Lower lobe of right lung (tissue), 2 donors: ENCODE measurements around the gene SUPT5H. TPM values are rescaled to one million over a fixed set of nuclear protein-coding genes. Genes with fewer than 3 reads are reported as not detected.

Experiments
- ATAC-seq, 2 donors: fragments of 200-7000 bp; cut with Tn5 transposase; one replicate each; pipeline ENCODE4 v1.9.1; 2020 to 2022; ENCODE audit warnings: mild to moderate bottlenecking in 2 of 2, moderate library complexity in 2 of 2
- DNase-seq: peaks from one replicate; pipeline ENCODE4 v3.0.0-alpha.2; 2020
- H3K27ac ChIP-seq: fragments of 200-600 bp; one replicate; pipeline ENCODE4 v1.8.0; 2022
- H3K27me3 ChIP-seq: fragments of 200-600 bp; one replicate; pipeline ENCODE4 v1.8.0; 2022; ENCODE audit warnings: low read depth
- H3K36me3 ChIP-seq: fragments of 200-600 bp; one replicate; pipeline ENCODE4 v1.8.0; 2022; ENCODE audit warnings: mild to moderate bottlenecking
- H3K4me1 ChIP-seq: fragments of 200-600 bp; one replicate; pipeline ENCODE4 v1.8.0; 2022
- H3K4me3 ChIP-seq: fragments of 200-600 bp; one replicate; pipeline ENCODE4 v1.8.0; 2022; ENCODE audit warnings: mild to moderate bottlenecking
- H3K9me3 ChIP-seq: fragments of 200-600 bp; one replicate; pipeline ENCODE4 v1.8.0; 2022
- intact Hi-C: fragments of 100-400 bp; cut with DNase I; formaldehyde crosslinking; loops from one replicate; pipeline ENCODE4 v1.11.0; 2022
- total RNA-seq: library from RNA; stranded (reverse); fragmentation: NEBNext Ultra II Directional; extraction: Animal tissue kit (Norgen Biotek cat#: 25700); gene quantifications from one replicate; pipeline ENCODE4 v1.2.1, GENCODE V29; 2021
- TF ChIP-seq, protein P1 (sequence below): fragments of 200-600 bp; IDR thresholded peaks from one replicate; pipeline ENCODE4 v1.8.0; 2022; ENCODE audit warnings: antibody characterized with exemption, mild to moderate bottlenecking
- donor health status: DM: no; HTN: yes; CAD: no; lungs with severe emphysema.

Gene SUPT5H
- total RNA-seq, 1 donor from 2014 or later: 108 TPM

- no peaks in the 10 kb centered on the region for H3K27me3 ChIP-seq
- ATAC-seq (no peak), DNase-seq (no peak)
- TF ChIP-seq, protein P1, sequence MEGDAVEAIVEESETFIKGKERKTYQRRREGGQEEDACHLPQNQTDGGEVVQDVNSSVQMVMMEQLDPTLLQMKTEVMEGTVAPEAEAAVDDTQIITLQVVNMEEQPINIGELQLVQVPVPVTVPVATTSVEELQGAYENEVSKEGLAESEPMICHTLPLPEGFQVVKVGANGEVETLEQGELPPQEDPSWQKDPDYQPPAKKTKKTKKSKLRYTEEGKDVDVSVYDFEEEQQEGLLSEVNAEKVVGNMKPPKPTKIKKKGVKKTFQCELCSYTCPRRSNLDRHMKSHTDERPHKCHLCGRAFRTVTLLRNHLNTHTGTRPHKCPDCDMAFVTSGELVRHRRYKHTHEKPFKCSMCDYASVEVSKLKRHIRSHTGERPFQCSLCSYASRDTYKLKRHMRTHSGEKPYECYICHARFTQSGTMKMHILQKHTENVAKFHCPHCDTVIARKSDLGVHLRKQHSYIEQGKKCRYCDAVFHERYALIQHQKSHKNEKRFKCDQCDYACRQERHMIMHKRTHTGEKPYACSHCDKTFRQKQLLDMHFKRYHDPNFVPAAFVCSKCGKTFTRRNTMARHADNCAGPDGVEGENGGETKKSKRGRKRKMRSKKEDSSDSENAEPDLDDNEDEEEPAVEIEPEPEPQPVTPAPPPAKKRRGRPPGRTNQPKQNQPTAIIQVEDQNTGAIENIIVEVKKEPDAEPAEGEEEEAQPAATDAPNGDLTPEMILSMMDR: no peak
- no peaks in the 10 kb centered on the region for H3K9me3 ChIP-seq
- peaks cover 13% of the 10 kb centered on the region for H3K36me3 ChIP-seq
- H3K27ac ChIP-seq: peak overlapping the region; percentile 100
- no peak overlapping the region for H3K4me3 ChIP-seq
- peaks cover 70% of the 10 kb centered on the region for H3K4me1 ChIP-seq
- intact Hi-C loops: no loop called here
Observed at GRCh38 chr19:39401070-39401548, 44.3 kb upstream of the SUPT5H start.

DNA sequence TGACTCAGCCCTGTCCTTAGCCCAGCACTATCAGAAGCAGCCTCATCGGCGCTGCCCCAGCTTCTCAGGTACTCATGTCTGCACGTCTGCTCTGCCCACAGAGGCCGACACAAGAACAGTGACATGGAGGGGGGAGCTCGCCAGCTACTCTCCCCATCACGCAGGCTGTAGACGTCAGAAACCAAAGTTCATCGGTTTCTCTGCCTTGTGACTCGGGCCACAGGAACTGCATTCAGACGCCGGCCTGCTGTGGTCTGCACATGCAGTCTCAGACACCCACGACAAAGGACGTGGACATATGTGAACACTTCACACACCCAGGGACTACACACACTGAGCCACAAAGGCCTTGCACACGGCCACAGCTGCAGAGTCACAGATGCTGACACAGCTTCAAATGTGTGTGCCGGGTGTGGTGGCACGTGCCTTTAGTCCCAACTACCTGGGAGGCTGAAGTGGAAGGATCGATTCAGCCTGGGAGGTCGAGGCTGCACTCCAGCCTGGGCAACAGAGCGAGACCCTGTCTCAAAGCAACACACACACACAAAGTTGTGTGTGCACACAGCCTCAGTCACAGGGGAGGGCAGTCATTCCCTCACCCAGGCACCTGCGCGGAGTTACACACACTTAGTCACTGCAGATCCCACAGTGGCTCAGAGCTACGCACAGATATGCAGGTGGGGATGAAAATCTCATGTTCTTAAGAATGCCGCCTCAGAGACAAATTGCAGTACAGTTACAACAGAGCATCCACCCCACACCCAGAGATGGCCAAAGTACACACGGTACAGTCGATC lies 43.6 kb upstream of the SUPT5H start:
- intact Hi-C loops: no loop called here
- H3K4me1 ChIP-seq: peaks cover 70% of the 10 kb centered on the region
- no peaks in the 10 kb centered on the region for H3K27me3 ChIP-seq
- H3K27ac ChIP-seq: peak overlapping the region; percentile 100
- peak overlapping the region; percentile 61 for H3K4me3 ChIP-seq
- no peaks in the 10 kb centered on the region for H3K9me3 ChIP-seq
- ATAC-seq (peak in 1 of 2 donors; percentile 0), DNase-seq (peak; percentile 82)
- H3K36me3 ChIP-seq: peaks cover 6% of the 10 kb centered on the region
- TF ChIP-seq, protein P1: no peak

DNA sequence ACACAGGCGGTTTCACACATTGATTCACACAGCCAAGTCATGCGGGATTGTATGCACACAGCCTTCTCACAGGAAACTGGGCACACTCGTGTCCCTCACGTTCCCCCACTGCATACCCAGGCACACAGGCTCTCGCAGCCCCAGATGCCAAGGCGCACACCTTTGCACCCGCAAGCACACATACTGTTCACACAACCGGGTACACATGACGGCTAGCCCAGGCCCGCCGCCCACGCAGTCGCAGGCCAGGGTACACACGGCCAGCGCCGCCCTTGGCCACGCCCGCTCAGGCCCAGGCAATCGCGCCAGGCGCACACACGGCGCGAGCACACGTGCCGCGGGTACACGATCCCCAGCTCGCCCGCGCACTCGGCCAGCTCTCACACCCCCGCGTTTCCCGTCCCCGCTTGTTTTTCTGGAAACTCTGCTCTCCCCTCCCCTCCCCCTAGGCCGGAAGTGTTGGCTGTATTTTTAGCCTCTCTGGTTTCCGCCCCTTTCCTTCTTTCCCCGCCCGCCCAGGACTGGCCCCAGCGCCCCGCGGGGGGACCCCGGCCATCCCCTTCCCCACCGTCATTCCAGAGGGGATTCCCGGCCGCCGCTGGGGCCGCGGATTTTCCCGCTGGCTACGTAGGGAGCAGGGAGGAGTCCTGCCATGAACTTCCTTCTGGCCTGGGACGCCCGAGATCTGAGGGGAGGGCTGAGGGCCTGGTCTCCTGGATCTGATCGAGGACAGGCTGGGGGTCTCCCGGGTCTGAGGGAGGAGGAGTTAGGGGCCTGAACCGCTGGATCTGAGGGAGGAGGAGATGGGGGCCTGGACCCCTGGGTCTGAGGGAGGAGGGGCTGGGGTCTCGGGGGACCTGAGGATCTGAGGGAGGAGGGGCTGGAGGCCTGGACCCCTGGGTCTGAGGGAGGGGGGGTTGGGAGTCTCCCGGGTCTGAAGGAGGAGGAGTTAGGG lies 42.8 kb upstream of the SUPT5H start:
- peaks cover 3% of the 10 kb centered on the region for H3K36me3 ChIP-seq
- H3K9me3 ChIP-seq: no peaks in the 10 kb centered on the region
- H3K4me3 ChIP-seq: peak overlapping the region; percentile 61
- H3K27ac ChIP-seq: peak overlapping the region; percentile 100
- H3K27me3 ChIP-seq: no peaks in the 10 kb centered on the region
- intact Hi-C loops: no loop called here
- H3K4me1 ChIP-seq: peaks cover 65% of the 10 kb centered on the region
- TF ChIP-seq, protein P1: no peak
- DNase-seq: peak; percentile 96
- peak; percentile 47 to 68 for ATAC-seq

DNA sequence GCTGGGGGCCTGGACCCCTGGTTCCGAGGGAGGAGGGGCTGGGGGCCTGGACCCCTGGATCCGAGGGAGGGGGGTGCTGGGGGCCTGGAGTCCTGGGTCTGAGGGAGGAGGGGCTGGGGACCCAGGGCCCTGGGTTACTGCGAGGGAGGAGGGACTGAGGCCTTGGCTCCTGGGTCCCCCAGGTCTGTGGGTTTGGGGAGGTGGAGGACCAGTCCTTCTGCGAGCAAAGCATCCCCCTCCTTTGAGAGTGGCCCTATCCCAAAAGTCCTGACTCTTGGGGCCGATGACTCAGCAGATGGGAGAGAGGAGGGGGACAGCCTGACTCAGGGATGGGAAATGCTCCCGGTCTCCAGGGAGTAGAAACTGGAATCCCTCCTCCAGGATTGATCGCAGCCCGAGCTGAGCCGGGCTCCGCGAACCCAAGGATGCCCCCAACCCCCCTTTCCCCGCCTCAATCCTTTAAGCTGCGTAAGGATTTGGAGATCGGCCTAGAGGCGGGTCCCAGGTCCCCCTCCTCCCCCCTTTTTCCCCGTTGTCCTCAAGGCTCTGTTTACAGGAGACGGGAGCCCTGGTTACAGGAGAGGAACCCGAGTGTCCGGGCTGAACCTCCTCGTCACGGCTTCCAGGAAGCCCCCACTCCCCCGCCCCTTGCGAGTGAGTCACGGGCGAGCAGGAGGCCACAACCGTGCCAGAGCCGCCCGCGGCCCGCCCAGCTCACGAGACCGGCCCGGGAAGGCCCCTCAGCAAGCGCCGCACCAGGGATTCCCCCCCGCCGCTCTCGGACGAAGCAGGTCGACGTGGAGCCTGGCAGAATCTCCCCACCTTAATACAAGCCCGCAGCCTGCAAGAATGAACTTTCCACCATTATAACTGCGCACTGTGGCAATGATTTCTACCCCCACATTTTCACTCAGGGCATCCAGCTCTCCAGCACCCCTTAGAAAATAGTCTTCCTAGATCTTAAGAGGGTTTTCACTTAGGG lies 41.8 kb upstream of the SUPT5H start:
- H3K36me3 ChIP-seq: peaks cover 13% of the 10 kb centered on the region
- peak overlapping the region; percentile 61 for H3K4me3 ChIP-seq
- intact Hi-C loops: no loop called here
- ATAC-seq (peak; percentile 54 to 75), DNase-seq (peak; percentile 99)
- TF ChIP-seq, protein P1: no peak
- H3K9me3 ChIP-seq: no peaks in the 10 kb centered on the region
- H3K27ac ChIP-seq: peak overlapping the region; percentile 100
- no peaks in the 10 kb centered on the region for H3K27me3 ChIP-seq
- H3K4me1 ChIP-seq: peaks cover 55% of the 10 kb centered on the region
